Esophagus muscularis mucosa (tissue), 4 donors: ENCODE data around the gene OR2T27.

Source experiments
- CTCF ChIP-seq, 3 experiments: fragments of 200-600 bp in 2 of 3; fragments of 450-650 bp in 1 of 3; sonication (generic) in 2 of 3; IDR thresholded peaks; one replicate each; pipeline ENCODE4 v1.5.1; 2017 to 2019; ENCODE audit warnings: antibody characterized with exemption in 3 of 3, mild to moderate bottlenecking in 2 of 3, moderate library complexity in 1 of 3
- EP300 ChIP-seq: sonication (generic); formaldehyde crosslinking; IDR thresholded peaks from one replicate; pipeline ENCODE4 v1.6.1; 2017; ENCODE audit warnings: antibody characterized with exemption
- POLR2A ChIP-seq: fragments of 450-650 bp; IDR thresholded peaks from one replicate; pipeline ENCODE4 v1.6.1; 2017; ENCODE audit warnings: antibody characterized with exemption, moderate library complexity, mild to moderate bottlenecking, low read depth
- POLR2AphosphoS5 ChIP-seq, 2 donors: sonication (generic); formaldehyde crosslinking; IDR thresholded peaks; one replicate each; pipeline ENCODE4 v1.6.1; 2017; ENCODE audit warnings: antibody characterized with exemption in 2 of 2

GRCh38 chr1:248622570-248623001 lies 32.7 kb downstream of the OR2T27 start:
- TF ChIP-seq CTCF (IDR thresholded peaks at IDR 0.05) (peak; percentile 34 to 55 (median 35)), POLR2A (no peak), POLR2AphosphoS5 (IDR thresholded peaks at IDR 0.05) (no peak), EP300 (no peak)
